AG08395 (cell line): ENCODE measurements around the gene POLD1.
"Not testable (repeated sequence)": the region's sequence is repeated elsewhere in the genome, so short reads cannot be mapped to it uniquely, and the experiment has no call there.

Experiments
- DNase-seq: peaks from one replicate; pipeline ENCODE4 v3.0.0; 2012; ENCODE audit warnings: mixed read lengths, low spot score

Gene POLD1

GRCh38 chr19:50365434-50366306 is 18.5 kb upstream of the POLD1 start, which contains the start of gene NAPSA:
NAPSA (minus strand) TSS chr19:50365639; CDS start chr19:50365621, 18 bp downstream.
- no peak for DNase-seq

- peak; percentile 96 for DNase-seq
These were observed 15.2 kb upstream of the POLD1 start for GRCh38 chr19:50368649-50369570.

- no peak for DNase-seq
These were observed 12.2 kb upstream of the POLD1 start for GRCh38 chr19:50371914-50372475.

- DNase-seq: peak; percentile 94
These were observed 7.7 kb upstream of the POLD1 start, which contains the start of gene NR1H2 for GRCh38 chr19:50376166-50377050. NR1H2 (plus strand) TSS chr19:50376457; CDS start chr19:50377606, 1,149 bp downstream.

GRCh38 chr19:50377051-50377461 is 7.1 kb upstream of the POLD1 start:
- DNase-seq: no peak

DNA sequence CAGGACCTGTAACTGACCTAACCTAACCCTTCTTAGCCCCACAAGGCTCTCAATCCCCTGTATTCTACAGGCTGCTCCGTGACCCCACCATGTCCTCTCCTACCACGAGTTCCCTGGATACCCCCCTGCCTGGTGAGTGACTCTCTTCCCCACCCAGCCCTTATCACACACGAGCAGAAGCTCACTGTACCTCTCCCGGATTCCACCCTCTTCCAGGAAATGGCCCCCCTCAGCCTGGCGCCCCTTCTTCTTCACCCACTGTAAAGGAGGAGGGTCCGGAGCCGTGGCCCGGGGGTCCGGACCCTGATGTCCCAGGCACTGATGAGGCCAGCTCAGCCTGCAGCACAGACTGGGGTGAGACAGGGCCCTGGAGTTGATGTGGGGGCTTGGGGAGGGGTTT is 6.6 kb upstream of the POLD1 start:
- DNase-seq: no peak

- no peak for DNase-seq
These were observed 5.8 kb upstream of the POLD1 start for GRCh38 chr19:50378169-50378862.

GRCh38 chr19:50378863-50379236 is 5.3 kb upstream of the POLD1 start:
- no peak for DNase-seq

- no peak for DNase-seq
These were observed 4.5 kb upstream of the POLD1 start for GRCh38 chr19:50379602-50380001.

DNA sequence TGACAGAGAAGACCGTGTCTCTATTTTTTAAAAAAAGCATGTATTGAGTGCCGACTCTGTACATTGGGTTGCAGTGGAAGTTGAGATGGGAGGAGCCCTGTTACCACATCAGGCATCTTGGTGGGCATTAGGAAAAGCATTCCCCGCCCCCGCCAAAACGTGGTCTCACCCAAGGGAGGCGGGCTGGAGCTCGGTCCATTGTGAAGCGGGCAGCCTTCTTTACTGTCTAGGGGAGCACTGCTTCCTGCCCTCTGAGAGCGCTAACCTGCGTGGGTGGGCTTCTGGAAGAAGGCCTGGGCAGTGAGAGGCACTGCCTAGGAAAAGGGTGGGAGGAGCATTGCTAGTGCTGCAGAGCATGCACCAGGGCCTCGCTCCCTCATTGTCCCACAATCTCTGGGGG is 4.0 kb upstream of the POLD1 start:
- DNase-seq: no peak

DNA sequence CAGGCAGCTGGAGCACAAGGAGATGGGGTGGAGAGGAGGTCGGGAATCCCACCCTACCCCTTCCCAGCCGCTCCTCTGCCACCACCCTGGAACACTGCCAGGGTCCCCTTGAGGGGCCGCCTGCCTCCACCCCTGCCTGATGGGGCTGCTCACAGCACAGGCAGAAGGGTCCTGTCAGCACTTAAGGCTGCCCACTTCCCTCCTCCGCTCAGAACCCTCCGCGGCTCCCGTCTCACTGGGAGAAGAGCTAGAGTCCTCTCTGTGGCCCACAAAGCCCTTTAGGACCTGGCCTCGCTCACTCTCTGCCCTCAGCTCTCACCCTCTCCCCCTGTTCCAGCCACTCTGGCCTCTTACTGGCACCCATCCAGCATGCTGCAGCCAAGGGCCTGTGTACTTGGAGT is 3.4 kb upstream of the POLD1 start:
- DNase-seq: no peak

DNA sequence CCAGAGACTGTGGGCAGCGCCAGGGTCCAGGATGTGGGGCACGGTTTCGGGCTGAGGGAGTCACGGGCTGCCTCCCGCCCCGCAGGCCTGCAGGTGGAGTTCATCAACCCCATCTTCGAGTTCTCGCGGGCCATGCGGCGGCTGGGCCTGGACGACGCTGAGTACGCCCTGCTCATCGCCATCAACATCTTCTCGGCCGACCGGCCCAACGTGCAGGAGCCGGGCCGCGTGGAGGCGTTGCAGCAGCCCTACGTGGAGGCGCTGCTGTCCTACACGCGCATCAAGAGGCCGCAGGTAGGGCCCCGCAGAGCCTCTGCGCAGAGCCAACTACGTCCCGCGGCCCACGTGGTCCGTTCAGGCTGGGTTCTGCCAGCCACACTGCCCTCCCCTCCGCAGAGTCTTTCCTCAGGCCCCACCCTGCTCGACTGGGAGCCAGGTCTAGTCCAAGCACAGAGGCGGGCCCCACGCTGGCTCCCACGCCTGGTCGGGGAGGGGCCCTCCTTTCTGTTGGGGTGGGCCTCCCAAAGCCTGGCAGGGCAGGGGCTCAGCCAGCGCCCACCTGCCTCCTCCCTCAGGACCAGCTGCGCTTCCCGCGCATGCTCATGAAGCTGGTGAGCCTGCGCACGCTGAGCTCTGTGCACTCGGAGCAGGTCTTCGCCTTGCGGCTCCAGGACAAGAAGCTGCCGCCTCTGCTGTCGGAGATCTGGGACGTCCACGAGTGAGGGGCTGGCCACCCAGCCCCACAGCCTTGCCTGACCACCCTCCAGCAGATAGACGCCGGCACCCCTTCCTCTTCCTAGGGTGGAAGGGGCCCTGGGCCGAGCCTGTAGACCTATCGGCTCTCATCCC is 2.0 kb upstream of the POLD1 start:
- DNase-seq: no peak

GRCh38 chr19:50383001-50383851 is 921 bp upstream of the POLD1 start:
- DNase-seq: no peak

DNA sequence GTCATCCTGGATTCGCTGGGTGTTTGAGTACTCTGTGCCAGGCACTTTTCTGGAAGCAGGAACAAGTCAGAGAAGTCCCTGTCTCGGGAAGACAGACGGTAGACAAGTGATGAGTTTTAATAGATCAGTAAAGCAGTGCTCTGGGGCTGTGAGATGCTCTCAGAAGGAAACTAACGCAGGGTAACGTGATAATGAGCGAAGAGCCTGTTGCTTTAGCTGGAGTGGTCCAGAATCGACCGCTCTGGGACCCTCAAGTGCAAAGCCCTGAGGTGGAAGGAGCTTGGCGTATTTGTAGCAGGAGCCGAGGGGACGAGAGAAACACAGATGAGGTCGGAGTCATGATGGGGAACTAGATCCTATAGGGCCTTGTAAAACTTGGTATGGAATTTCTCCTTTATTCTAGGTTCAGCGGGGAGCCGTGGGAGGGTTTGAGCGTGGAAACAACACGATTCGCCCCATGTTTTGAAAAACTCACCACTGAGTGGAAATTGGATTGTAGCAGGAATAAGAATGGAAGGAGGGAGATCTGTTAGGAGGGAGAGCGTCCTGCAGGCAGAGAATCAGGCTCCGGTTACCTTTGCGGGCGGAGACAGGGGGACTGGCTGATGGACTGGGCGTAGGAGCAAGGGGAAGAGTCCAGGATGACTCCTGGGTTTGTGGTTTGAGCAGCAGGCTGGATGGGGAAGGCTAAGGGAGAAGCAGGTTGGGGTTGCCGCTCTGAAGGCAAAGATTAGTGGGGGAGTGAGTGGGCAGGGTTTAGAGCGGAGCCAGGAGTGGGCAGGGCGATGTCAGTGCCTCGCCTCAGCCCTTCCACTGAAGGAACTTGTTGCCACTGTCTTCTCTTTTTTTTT is 763 bp downstream of the POLD1 start:
- no peak for DNase-seq

GRCh38 chr19:50387176-50387867 is 3.2 kb downstream of the POLD1 start:
- DNase-seq: no peak

DNA sequence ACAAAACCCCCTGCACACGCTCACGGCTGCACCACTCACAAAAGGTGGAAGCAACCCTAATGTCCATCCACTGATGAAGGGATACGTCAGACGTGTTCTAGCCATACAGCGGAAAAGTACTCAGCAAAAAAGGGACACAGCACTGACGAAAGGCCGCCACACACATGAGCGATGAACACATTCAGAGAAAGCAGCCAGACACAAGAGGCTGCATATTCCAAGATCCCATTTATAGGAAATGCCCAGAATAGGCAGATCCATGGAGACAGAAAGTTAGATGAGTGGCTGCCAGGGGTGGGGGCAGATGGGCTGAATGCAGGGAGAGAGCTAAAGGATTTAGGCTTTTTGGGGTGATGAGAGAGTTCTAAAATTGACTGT is 3.7 kb downstream of the POLD1 start:
- DNase-seq: no peak

DNA sequence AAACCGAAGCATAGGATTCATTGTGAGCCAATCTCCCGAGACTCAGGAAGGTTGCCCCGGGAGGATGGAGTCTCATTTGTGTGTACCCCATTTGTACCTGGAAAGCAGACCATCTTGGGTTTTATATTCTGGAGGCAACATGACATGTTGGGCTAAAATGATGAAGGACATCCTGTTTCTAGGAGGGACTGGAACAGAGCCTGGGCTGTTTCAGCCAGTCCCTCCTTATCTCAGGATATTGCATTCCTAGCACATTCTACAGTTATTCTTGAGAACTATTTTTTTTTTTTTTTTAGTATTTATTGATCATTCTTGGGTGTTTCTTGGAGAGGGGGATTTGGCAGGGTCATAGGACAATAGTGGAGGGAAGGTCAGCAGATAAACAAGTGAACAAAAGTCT is 6.1 kb downstream of the POLD1 start:
- not testable (repeated sequence) for DNase-seq
